Skeletal muscle satellite cell (primary cell): ENCODE data around the gene CTPS2.
"Not testable (repeated sequence)": the region's sequence is repeated elsewhere in the genome, so short reads cannot be mapped to it uniquely, and the experiment has no call there.

Experiments used
- H3K27me3 ChIP-seq: 2 replicates; pipeline ENCODE4 v1.7.0; 2013; ENCODE audit warnings: low read length; ENCODE audit not compliant: control insufficient read depth, insufficient read depth
- H3K36me3 ChIP-seq: 2 replicates; pipeline ENCODE4 v1.7.0; 2013; ENCODE audit warnings: mild to moderate bottlenecking, control low read depth, low read length; ENCODE audit not compliant: insufficient read depth
- H3K4me1 ChIP-seq: 2 replicates; pipeline ENCODE4 v1.7.0; 2013; ENCODE audit warnings: low read length; ENCODE audit not compliant: control insufficient read depth, insufficient read depth
- H3K4me2 ChIP-seq: 2 replicates; pipeline ENCODE4 v1.7.0; 2013; ENCODE audit warnings: mild to moderate bottlenecking, low read length
- H3K4me3 ChIP-seq: 2 replicates; pipeline ENCODE4 v1.7.0; 2013; ENCODE audit warnings: low read length
- H3K9ac ChIP-seq: 2 replicates; pipeline ENCODE4 v1.7.0; 2013; ENCODE audit warnings: mild to moderate bottlenecking, low read depth, low read length, moderate library complexity
- H3K9me3 ChIP-seq: replicated peaks from 2 replicates; pipeline ENCODE4 v1.7.0; 2013; ENCODE audit warnings: mild to moderate bottlenecking, control low read depth, low read length

CTPS2 gene

DNA sequence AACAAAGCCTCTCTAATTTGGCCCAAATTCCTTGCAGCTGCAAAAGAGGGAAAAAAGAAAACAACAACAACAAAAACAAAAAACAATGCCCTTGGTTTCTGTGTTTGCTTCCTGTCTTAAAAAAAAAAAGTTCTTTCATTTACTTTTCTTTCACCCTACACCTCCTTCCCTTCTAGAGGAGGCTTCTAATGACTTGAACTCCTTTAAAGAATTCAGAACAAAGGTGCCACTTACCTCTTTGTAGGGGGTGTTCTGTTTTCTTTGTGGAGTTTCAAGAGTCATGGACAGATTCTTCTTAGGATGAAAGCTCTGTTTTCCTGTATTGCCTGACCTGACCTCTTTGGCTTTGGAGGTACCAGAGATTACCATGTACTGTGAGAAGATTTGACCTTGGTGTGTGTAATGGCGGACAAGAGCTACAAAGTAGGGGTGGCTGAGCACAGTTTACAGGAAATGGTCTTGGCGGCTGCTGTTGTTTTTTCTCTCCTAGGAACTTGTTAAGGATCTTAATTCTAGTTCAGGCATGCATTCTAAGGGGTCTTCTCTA is 134.9 kb downstream of the CTPS2 start:
- no peaks in the 10 kb centered on the region for H3K36me3 ChIP-seq
- H3K27me3 ChIP-seq, result no peaks in the 10 kb centered on the region
- H3K4me1 ChIP-seq, result peaks cover 14% of the 10 kb centered on the region
- H3K9me3 ChIP-seq, result no peaks in the 10 kb centered on the region
- no peak overlapping the region for H3K4me2 ChIP-seq
- H3K9ac ChIP-seq, result no peak overlapping the region
- H3K4me3 ChIP-seq, result no peak overlapping the region

DNA sequence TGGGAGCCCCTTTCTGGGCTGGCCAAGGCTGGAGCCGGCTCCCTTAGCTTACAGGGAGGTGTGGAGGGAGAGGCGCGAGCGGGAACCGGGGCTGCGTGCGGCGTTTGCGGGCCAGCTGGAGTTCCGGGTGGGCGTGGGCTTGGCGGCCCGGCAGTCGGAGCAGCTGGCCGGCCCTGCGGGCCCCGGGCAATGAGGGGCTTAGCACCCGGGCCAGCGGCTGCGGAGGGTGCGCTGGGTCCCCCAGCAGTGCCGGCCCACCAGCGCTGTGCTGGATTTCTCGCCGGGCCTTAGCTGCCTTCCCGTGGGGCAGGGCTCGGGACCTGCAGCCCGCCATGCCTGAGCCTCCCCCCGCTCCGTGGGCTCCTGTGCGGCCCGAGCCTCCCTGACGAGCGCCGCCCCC is 137.1 kb downstream of the CTPS2 start:
- not testable (repeated sequence) for H3K27me3 ChIP-seq, H3K36me3 ChIP-seq, H3K4me2 ChIP-seq, H3K4me3 ChIP-seq, H3K9me3 ChIP-seq, H3K9ac ChIP-seq
- H3K4me1 ChIP-seq, result peaks cover 14% of the 10 kb centered on the region

DNA sequence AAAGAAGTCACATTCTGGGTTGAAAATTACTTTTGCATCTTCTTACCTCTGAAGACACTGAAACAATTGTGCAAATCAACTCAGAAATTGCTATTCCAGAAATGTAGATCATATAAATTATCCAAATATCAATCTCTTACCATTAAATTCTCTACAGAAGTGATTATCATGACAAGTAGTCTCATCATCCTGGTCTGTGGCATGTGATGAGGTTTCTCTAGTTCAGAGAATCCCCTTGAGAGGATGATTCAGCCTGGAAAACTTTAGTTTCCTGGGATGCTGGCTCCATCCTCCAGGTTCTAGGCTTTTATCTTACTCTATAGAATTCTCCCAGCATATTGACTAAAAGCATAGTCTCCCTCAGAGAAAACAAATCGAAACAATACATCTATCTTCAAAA is 138.7 kb downstream of the CTPS2 start:
- no peaks in the 10 kb centered on the region for H3K27me3 ChIP-seq
- no peaks in the 10 kb centered on the region for H3K36me3 ChIP-seq
- no peaks in the 10 kb centered on the region for H3K9me3 ChIP-seq
- no peak overlapping the region for H3K4me3 ChIP-seq
- no peak overlapping the region for H3K4me2 ChIP-seq
- H3K4me1 ChIP-seq, result peaks cover 14% of the 10 kb centered on the region
- no peak overlapping the region for H3K9ac ChIP-seq

DNA sequence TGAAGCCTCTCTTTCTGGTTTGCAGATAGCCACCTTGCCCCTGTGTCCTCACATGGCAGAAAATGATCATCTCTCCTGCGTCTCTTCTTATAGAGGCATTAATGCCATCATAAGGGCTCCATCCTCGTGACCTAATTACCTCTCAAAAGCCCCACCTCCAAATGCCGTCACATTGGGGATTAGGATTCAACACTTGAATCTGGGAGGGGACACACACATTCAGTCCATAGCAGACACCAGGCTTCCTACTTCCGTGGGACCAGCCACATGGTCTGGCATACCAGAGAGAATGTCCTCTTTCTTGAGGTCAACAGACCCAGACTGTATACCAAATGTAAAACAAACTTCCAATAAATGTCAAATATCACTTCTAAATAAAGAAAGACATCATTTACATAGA is 144.8 kb downstream of the CTPS2 start:
- no peak overlapping the region for H3K9ac ChIP-seq
- H3K27me3 ChIP-seq, result peaks cover 2% of the 10 kb centered on the region
- H3K4me3 ChIP-seq, result no peak overlapping the region
- H3K36me3 ChIP-seq, result no peaks in the 10 kb centered on the region
- no peaks in the 10 kb centered on the region for H3K4me1 ChIP-seq
- no peaks in the 10 kb centered on the region for H3K9me3 ChIP-seq
- no peak overlapping the region for H3K4me2 ChIP-seq

DNA sequence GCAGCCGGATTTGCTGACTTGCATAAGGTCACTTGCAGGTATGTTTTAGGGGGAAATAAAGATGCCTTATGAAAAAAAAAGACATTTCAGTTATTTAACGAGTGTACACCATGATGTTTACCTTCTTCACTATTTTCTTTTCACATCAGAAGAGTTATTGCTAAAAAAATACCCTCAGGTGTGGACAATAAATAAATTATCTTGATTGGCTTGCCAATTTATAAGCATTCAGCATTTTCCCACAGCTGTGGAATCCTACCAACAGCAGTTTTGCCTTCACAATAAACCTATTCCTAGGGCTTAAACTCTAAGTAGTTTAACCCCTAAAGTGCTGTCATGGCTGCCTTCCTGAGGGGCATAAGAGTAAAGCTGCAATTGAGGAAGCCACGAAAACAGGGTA is 145.9 kb downstream of the CTPS2 start:
- Histone ChIP-seq H3K36me3 (no peaks in the 10 kb centered on the region), H3K4me1 (no peaks in the 10 kb centered on the region), H3K4me2 (no peak overlapping the region), H3K4me3 (no peak overlapping the region), H3K9ac (no peak overlapping the region), H3K27me3 (peaks cover 2% of the 10 kb centered on the region), H3K9me3 (no peaks in the 10 kb centered on the region)

DNA sequence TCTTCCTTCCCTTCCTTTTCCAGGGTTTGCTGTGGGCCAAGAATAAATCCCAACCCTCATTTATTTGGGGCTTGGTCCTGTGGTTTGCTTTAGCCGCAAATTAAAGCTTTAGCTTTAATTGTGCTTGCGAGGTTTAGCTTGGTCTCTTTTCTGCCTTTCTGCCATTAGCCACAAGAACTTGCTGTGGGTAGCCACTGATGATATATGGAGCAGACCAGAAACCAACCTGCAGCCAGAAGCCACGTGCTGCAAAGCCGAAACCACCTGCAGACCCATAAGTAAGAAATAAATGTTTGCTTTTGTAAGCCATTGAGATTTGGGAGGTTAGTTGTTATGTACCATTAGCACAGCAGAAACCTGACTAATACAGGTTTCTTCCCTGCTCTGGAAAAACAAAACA is 152.3 kb downstream of the CTPS2 start:
- Histone ChIP-seq H3K4me2 (no peak overlapping the region), H3K4me1 (no peaks in the 10 kb centered on the region), H3K27me3 (no peaks in the 10 kb centered on the region), H3K9me3 (no peaks in the 10 kb centered on the region), H3K36me3 (no peaks in the 10 kb centered on the region), H3K9ac (no peak overlapping the region), H3K4me3 (no peak overlapping the region)

DNA sequence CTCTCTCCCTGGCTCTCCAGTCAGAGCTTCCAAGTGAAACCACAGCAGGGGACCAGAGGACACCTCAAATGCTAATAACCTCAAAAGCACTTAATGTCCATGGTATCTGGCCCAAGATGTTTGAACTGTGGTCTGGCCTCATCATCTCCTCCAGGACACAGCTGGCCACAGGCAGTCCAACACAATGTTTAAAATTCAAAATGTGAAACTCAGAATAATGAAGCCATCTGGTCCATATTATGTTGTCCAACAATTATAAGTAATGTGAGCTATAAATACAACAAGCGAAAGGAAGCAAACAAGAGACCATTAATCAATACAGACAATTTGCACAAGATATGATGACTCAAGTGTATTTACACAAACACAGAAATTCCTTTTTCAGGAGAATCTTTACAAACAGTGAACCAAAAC is 153.3 kb downstream of the CTPS2 start:
- no peaks in the 10 kb centered on the region for H3K27me3 ChIP-seq
- no peak overlapping the region for H3K4me3 ChIP-seq
- H3K9ac ChIP-seq, result no peak overlapping the region
- no peaks in the 10 kb centered on the region for H3K36me3 ChIP-seq
- no peak overlapping the region for H3K4me2 ChIP-seq
- H3K9me3 ChIP-seq, result no peaks in the 10 kb centered on the region
- H3K4me1 ChIP-seq, result no peaks in the 10 kb centered on the region

DNA sequence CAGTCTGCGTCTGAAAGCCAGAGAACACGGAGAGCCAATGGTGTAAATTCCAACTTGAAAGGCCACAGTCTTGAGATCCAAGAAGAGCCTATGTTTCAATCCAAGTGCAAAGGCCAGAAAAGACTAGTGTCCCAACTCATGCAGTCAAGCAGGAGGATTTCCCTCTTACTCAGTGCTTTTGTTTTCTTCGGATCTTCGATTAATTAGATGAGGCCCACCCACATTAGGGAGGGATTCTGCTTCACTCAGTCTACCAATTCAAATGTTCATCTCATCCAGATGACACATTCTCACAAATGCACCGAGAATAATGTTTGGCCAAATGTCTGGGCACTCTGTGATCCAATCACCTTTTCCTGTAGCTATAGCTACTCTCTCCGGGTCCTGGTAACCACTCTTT is 154.0 kb downstream of the CTPS2 start:
- Histone ChIP-seq H3K36me3 (no peaks in the 10 kb centered on the region), H3K9ac (no peak overlapping the region), H3K9me3 (no peaks in the 10 kb centered on the region), H3K4me1 (no peaks in the 10 kb centered on the region), H3K27me3 (no peaks in the 10 kb centered on the region), H3K4me2 (no peak overlapping the region), H3K4me3 (no peak overlapping the region)

DNA sequence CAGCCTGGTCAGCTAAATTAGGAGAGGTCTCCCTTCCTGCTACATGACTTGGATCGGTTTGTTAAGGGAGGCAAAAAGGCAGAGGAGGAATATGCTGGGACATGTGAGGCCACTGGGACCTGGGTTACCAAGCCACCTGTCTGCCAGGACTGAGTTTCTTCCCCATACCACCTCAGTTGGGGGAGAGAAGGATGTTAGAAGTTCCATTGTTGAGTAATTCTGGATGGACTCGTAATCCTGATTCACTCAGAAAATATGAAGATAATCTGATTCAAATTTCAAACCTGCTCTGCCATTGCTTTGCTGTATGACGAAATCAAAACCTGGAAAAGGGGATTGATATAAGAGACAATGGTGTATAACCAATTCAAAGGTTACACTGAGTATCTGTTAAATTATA is 159.9 kb downstream of the CTPS2 start:
- Histone ChIP-seq H3K4me3 (no peak overlapping the region), H3K27me3 (no peaks in the 10 kb centered on the region), H3K9me3 (no peaks in the 10 kb centered on the region), H3K4me2 (no peak overlapping the region), H3K4me1 (peaks cover 2% of the 10 kb centered on the region), H3K36me3 (no peaks in the 10 kb centered on the region), H3K9ac (no peak overlapping the region)

DNA sequence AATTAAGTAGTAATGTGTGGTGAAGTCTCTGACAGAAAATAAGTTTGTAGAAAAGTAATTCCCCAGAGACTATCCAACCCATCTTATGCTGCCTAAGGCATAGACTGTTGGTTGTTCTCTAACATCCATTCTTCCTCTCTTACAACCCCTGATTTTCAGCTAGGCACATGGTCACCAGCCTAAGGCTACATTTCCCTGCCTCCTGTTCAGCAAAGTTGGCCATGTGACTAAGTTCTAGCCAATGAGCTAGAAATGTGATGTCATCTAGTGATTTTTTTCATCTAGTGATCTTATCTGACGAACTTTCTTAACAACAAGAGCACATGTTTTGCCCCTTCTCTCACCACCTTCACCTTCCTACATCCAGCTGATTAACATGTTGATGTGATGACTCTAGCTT is 164.8 kb downstream of the CTPS2 start:
- no peaks in the 10 kb centered on the region for H3K27me3 ChIP-seq
- H3K9me3 ChIP-seq, result no peaks in the 10 kb centered on the region
- H3K9ac ChIP-seq, result no peak overlapping the region
- no peak overlapping the region for H3K4me2 ChIP-seq
- H3K4me3 ChIP-seq, result no peak overlapping the region
- H3K36me3 ChIP-seq, result no peaks in the 10 kb centered on the region
- peaks cover 2% of the 10 kb centered on the region for H3K4me1 ChIP-seq

DNA sequence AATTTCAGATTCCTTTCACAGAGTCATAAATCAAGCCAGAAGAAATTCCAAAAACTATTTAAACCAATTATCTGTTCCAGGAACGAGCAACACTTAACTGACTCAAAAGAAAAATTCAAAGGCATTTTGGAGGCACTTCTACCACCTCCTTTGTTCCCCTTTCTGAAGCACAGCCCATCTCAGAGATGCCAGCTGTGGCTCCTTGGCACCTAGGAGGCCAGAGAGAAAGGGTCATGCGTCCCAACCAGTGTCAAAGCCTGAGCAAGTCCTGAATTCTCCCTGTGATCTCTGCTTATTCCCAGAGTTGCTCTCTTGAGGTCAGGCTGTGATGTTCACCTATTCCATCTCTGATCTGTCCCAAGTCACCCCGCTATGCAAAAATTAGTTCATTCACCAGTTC is 167.5 kb downstream of the CTPS2 start:
- Histone ChIP-seq H3K4me3 (no peak overlapping the region), H3K27me3 (no peaks in the 10 kb centered on the region)

More for the DNA sequence above, 167.5 kb downstream of the CTPS2 start:
- H3K4me2 ChIP-seq, result no peak overlapping the region
- H3K9me3 ChIP-seq, result no peaks in the 10 kb centered on the region
- H3K9ac ChIP-seq, result no peak overlapping the region
- H3K4me1 ChIP-seq, result no peaks in the 10 kb centered on the region
- H3K36me3 ChIP-seq, result no peaks in the 10 kb centered on the region
